Measurements from ENCODE around the gene PCBP4. TPM values are rescaled to one million over a fixed set of nuclear protein-coding genes. Genes with fewer than 3 reads are reported as not detected.

Gene PCBP4
- total and polyA plus RNA-seq, 2 donors (not counting 1 experiment from before 2014, with no cell fraction given) = 15.3 to 25.6 TPM

DNA sequence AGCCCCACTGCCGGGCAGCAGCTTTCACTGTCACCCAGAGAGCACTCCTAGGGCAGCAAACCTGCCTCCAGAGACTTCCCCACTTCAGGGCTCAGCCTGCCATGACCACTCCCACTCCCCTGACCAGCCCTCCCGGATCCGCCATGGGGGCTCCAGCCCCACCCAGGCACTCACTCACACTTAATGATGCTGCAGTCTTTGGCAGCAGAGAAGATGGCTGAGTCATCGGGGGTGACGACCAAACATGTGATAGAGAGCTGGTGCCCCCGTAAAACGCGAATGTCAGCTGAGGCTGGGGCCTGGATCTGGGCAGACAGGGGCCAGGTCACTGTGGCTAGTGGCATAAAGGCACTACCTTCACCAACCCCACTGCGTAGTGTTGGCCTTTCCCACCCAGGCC lies 30.2 kb downstream of the PCBP4 start:
- H3K9me3 Mint-ChIP-seq (ENCODE audit: insufficient read depth) = no peaks in the 10 kb centered on the region
- ATAC-seq (ENCODE audit: low read depth) = no peak
- H4K20me1 ChIP-seq (ENCODE audit: control insufficient read depth, insufficient read depth, low read length, poor library complexity, severe bottlenecking) = no peaks in the 10 kb centered on the region
- no peaks in the 10 kb centered on the region for H3K27me3 Mint-ChIP-seq
- H3K79me2 ChIP-seq (ENCODE audit: control insufficient read depth, insufficient read depth, low read length) = peaks cover 21% of the 10 kb centered on the region
- no peak overlapping the region for H3K9ac ChIP-seq (ENCODE audit: low read length)
- H3K4me2 ChIP-seq (replicated peaks; ENCODE audit: low read depth, low read length, poor library complexity, severe bottlenecking) = no peak overlapping the region
- POLR2A ChIA-PET = no interaction called here
- TF ChIP-seq EZH2 (IDR thresholded peaks at IDR 0.05; ENCODE audit: borderline replicate concordance, insufficient read depth, low read depth, low read length, poor library complexity, severe bottlenecking) = no peak
- TF ChIP-seq, protein P1, sequence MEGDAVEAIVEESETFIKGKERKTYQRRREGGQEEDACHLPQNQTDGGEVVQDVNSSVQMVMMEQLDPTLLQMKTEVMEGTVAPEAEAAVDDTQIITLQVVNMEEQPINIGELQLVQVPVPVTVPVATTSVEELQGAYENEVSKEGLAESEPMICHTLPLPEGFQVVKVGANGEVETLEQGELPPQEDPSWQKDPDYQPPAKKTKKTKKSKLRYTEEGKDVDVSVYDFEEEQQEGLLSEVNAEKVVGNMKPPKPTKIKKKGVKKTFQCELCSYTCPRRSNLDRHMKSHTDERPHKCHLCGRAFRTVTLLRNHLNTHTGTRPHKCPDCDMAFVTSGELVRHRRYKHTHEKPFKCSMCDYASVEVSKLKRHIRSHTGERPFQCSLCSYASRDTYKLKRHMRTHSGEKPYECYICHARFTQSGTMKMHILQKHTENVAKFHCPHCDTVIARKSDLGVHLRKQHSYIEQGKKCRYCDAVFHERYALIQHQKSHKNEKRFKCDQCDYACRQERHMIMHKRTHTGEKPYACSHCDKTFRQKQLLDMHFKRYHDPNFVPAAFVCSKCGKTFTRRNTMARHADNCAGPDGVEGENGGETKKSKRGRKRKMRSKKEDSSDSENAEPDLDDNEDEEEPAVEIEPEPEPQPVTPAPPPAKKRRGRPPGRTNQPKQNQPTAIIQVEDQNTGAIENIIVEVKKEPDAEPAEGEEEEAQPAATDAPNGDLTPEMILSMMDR (IDR thresholded peaks at IDR 0.05) = no peak
- H3K4me3 Mint-ChIP-seq = no peak overlapping the region
- no peak overlapping the region for H3K27ac ChIP-seq (ENCODE audit: low read length in 2 of 2)
- peaks cover 4 to 70% of the 10 kb centered on the region in 2 experiments for H3K36me3 ChIP-seq (replicated peaks in 1 of 2; ENCODE audit: control extremely low read depth in 1 of 2, control insufficient read depth in 1 of 2, extremely low read depth in 1 of 2, insufficient read depth in 2 of 2, low read length in 1 of 2)
- intact Hi-C loops (cut with micrococcal nuclease) = no loop called here
- no peaks in the 10 kb centered on the region for H3K27me3 ChIP-seq (replicated peaks in 1 of 4; ENCODE audit: control extremely low read depth in 1 of 4, control insufficient read depth in 3 of 4, insufficient read depth in 4 of 4, low read length in 3 of 4)
- H3K9me3 ChIP-seq (ENCODE audit: control extremely low read depth in 1 of 3, control insufficient read depth in 2 of 3, insufficient read depth in 1 of 3, low read length in 2 of 3) = no peaks in the 10 kb centered on the region
- H3K4me3 ChIP-seq (ENCODE audit: control extremely low read depth in 1 of 5, extremely low read depth in 1 of 5, insufficient read depth in 1 of 5, low read depth in 2 of 5, low read length in 4 of 5) = no peak overlapping the region
- H2AFZ ChIP-seq (ENCODE audit: insufficient read depth, low read depth, low read length, poor library complexity, severe bottlenecking) = no peak overlapping the region
- H3K27ac Mint-ChIP-seq = no peak overlapping the region
- 96% methylated on average over 9 of the region's 9 CpGs for WGBS (ENCODE audit: insufficient coverage)
- CTCF ChIA-PET = no interaction called here
- H3K4me1 ChIP-seq (ENCODE audit: control insufficient read depth in 2 of 2, insufficient read depth in 2 of 2, low read length in 2 of 2) = peaks cover 11 to 12% of the 10 kb centered on the region in 2 donors
- DNase-seq = no peak
- H3K4me1 Mint-ChIP-seq = peaks cover 25% of the 10 kb centered on the region

DNA sequence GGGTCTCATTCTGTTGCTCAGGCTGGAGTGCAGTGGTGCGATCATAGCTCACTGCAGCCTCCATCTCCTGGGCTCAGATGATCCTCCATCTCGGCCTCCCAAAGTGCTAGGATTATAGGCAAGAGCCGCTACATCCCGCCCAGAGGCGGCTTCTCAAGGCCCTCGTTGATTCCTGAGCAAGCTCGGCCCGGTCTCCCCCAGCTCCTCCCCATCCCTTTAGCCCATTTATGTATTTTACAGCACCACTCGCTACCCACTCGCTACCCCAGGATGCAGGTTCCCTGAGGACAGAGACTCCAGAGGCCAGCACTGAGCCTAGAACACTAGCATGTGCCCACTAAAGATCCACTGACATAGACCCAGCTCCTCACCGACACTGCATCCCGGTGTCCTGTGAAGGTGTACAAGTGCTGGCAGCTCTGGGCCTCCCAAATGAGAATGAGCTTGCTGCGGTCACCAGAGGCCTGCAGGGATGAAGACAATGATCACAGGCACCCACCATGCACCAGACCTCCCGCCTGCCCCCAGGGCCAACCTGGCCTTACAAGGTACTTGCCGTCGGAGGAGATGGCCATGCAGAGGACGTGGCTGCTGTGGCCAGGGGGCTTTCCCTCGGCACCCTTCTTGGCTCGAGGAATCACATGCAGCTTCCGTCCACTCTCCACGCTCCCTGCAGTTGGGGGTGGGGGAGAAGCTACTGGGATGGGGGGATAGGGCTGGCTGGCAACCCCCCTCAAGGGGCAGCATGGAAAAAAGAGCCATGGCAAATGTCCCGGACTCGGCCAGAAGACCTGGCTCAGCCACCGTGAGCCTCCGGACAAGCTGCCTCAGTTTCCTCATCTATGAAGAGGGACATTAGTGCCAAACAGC lies 31.1 kb downstream of the PCBP4 start:
- ChIA-PET CTCF (no interaction called here), POLR2A (interaction anchor here (0.6 kb wide), 1 partner anchor 49 kb away, joined by 3 read pairs; no protein-coding TSS in a partner anchor)
- H3K4me3 ChIP-seq (ENCODE audit: control extremely low read depth in 1 of 5, extremely low read depth in 1 of 5, insufficient read depth in 1 of 5, low read depth in 2 of 5, low read length in 4 of 5) = no peak overlapping the region
- peaks cover 4 to 70% of the 10 kb centered on the region in 2 experiments for H3K36me3 ChIP-seq (replicated peaks in 1 of 2; ENCODE audit: control extremely low read depth in 1 of 2, control insufficient read depth in 1 of 2, extremely low read depth in 1 of 2, insufficient read depth in 2 of 2, low read length in 1 of 2)
- Mint-ChIP-seq H3K27me3 (no peaks in the 10 kb centered on the region), H3K4me3 (no peak overlapping the region), H3K27ac (no peak overlapping the region), H3K4me1 (peaks cover 19% of the 10 kb centered on the region), H3K9me3 (ENCODE audit: insufficient read depth) (no peaks in the 10 kb centered on the region)
- no peak overlapping the region for H3K9ac ChIP-seq (ENCODE audit: low read length)
- intact Hi-C loops (cut with micrococcal nuclease) = no loop called here
- no peaks in the 10 kb centered on the region for H3K9me3 ChIP-seq (ENCODE audit: control extremely low read depth in 1 of 3, control insufficient read depth in 2 of 3, insufficient read depth in 1 of 3, low read length in 2 of 3)
- no peak for ATAC-seq (ENCODE audit: low read depth)
- no peaks in the 10 kb centered on the region for H3K27me3 ChIP-seq (replicated peaks in 1 of 4; ENCODE audit: control extremely low read depth in 1 of 4, control insufficient read depth in 3 of 4, insufficient read depth in 4 of 4, low read length in 3 of 4)
- H3K79me2 ChIP-seq (ENCODE audit: control insufficient read depth, insufficient read depth, low read length) = peaks cover 15% of the 10 kb centered on the region
- TF ChIP-seq EZH2 (IDR thresholded peaks at IDR 0.05; ENCODE audit: borderline replicate concordance, insufficient read depth, low read depth, low read length, poor library complexity, severe bottlenecking) = no peak
- TF ChIP-seq, protein P1 (IDR thresholded peaks at IDR 0.05) = no peak
- H4K20me1 ChIP-seq (ENCODE audit: control insufficient read depth, insufficient read depth, low read length, poor library complexity, severe bottlenecking) = no peaks in the 10 kb centered on the region
- WGBS (ENCODE audit: insufficient coverage) = 97% methylated on average over 23 of the region's 25 CpGs
- H3K4me1 ChIP-seq (ENCODE audit: control insufficient read depth in 2 of 2, insufficient read depth in 2 of 2, low read length in 2 of 2) = peaks cover 7 to 8% of the 10 kb centered on the region in 2 donors
- DNase-seq = no peak
- no peak overlapping the region for H3K27ac ChIP-seq (ENCODE audit: low read length in 2 of 2)
- no peak overlapping the region for H3K4me2 ChIP-seq (replicated peaks; ENCODE audit: low read depth, low read length, poor library complexity, severe bottlenecking)
- no peak overlapping the region for H2AFZ ChIP-seq (ENCODE audit: insufficient read depth, low read depth, low read length, poor library complexity, severe bottlenecking)

All from B cell (primary cell).